ENCODE measurements around the gene TSPAN15.

Gene TSPAN15

DNA sequence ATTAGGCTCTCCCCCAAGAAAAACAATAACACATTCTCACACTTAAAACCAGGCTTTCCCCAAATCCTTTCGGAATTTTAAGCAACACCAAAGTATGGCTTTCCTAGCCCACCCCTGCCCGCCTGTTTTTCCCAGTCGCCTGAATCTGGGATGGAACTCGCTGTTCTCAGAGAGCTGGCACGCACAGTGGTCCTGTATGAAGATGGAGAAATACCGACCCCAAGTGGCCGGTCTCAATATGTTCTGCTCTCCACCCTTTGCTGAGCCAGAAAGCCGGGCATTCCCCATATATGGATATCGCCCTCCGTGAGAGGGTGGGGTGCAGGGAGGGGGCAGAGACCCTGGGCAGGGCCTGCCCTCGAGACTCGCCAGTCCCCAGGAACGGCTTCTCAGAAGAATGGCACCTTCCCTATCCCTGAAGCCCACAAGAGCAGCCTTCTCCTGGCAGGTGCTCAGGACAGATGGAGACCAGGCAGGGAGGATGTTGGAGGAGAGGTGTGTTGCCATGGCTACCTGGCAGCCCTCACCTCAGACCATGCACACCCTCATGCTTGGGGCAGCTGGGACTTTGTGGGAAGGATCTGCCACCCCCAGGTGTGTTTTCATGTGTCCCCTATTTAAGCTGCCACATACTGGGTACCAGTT is 37.9 kb upstream of the TSPAN15 start:
- peak; percentile 35 for DNase-seq
- Histone ChIP-seq H3K27ac (ENCODE audit: low read length) (no peak overlapping the region), H3K4me1 (ENCODE audit: insufficient read depth, low read length) (no peaks in the 10 kb centered on the region), H3K9ac (ENCODE audit: low read depth, low read length) (no peak overlapping the region), H3K36me3 (ENCODE audit: insufficient read depth, low read length) (no peaks in the 10 kb centered on the region), H3K79me2 (ENCODE audit: insufficient read depth, low read length) (no peaks in the 10 kb centered on the region), H2AFZ (ENCODE audit: low read depth, low read length) (no peak overlapping the region), H3K9me3 (ENCODE audit: insufficient read depth, low read length, severe bottlenecking) (no peaks in the 10 kb centered on the region), H3K4me2 (ENCODE audit: insufficient read depth, low read length) (no peak overlapping the region), H3K27me3 (ENCODE audit: insufficient read depth, low read length, poor library complexity) (no peaks in the 10 kb centered on the region), H3K4me3 (ENCODE audit: low read depth in 1 of 2, low read length in 2 of 2) (no peak overlapping the region), H4K20me1 (ENCODE audit: insufficient read depth, low read length) (no peaks in the 10 kb centered on the region)
- ATAC-seq (ENCODE audit: insufficient read depth, low read depth) = 0 out of 3 replicates have a peak, but pooled peaks have one; percentile 36
- TF ChIP-seq CTCF (IDR thresholded peaks at IDR 0.05; ENCODE audit: borderline replicate concordance, extremely low read depth, low read length, poor library complexity, severe bottlenecking) (peak; percentile 60), EZH2 (IDR thresholded peaks at IDR 0.05; ENCODE audit: borderline replicate concordance, low read depth, low read length, severe bottlenecking) (no peak)

GRCh38 chr10:69414036-69415018 is 36.9 kb upstream of the TSPAN15 start:
- no peaks in the 10 kb centered on the region for H3K27me3 ChIP-seq (ENCODE audit: insufficient read depth, low read length, poor library complexity)
- no peak overlapping the region for H3K9ac ChIP-seq (ENCODE audit: low read depth, low read length)
- H3K4me2 ChIP-seq (ENCODE audit: insufficient read depth, low read length) = no peak overlapping the region
- H2AFZ ChIP-seq (ENCODE audit: low read depth, low read length) = no peak overlapping the region
- no peaks in the 10 kb centered on the region for H4K20me1 ChIP-seq (ENCODE audit: insufficient read depth, low read length)
- no peak for DNase-seq
- no peak overlapping the region for H3K4me3 ChIP-seq (ENCODE audit: low read depth in 1 of 2, low read length in 2 of 2)
- H3K36me3 ChIP-seq (ENCODE audit: insufficient read depth, low read length) = no peaks in the 10 kb centered on the region
- H3K9me3 ChIP-seq (ENCODE audit: insufficient read depth, low read length, severe bottlenecking) = no peaks in the 10 kb centered on the region
- H3K4me1 ChIP-seq (ENCODE audit: insufficient read depth, low read length) = no peaks in the 10 kb centered on the region
- no peak overlapping the region for H3K27ac ChIP-seq (ENCODE audit: low read length)
- no peaks in the 10 kb centered on the region for H3K79me2 ChIP-seq (ENCODE audit: insufficient read depth, low read length)
- TF ChIP-seq CTCF (IDR thresholded peaks at IDR 0.05; ENCODE audit: borderline replicate concordance, extremely low read depth, low read length, poor library complexity, severe bottlenecking) (no peak), EZH2 (IDR thresholded peaks at IDR 0.05; ENCODE audit: borderline replicate concordance, low read depth, low read length, severe bottlenecking) (no peak)
- ATAC-seq (ENCODE audit: insufficient read depth, low read depth) = no peak

DNA sequence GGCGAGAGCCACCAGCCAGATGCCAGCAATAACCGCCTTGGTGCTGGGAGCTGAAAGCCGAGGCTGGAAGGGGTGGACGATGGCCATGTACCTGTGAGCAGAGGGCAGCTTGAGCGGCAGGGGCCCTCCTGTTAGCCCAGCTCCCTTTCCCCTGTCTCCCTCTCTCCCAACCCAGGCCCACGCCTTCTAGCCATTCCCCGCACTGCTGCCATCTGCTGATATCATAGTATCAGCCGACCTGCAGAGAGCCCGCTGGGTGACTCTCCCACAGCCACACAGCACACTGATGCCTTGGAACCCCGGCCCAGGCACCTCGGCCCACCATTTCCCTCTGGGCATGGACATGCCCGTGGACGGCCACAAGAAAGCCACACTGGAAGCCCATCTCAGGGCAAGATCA is 36.2 kb upstream of the TSPAN15 start:
- Histone ChIP-seq H3K79me2 (ENCODE audit: insufficient read depth, low read length) (no peaks in the 10 kb centered on the region), H3K4me3 (ENCODE audit: low read depth in 1 of 2, low read length in 2 of 2) (no peak overlapping the region), H3K9me3 (ENCODE audit: insufficient read depth, low read length, severe bottlenecking) (no peaks in the 10 kb centered on the region), H3K4me2 (ENCODE audit: insufficient read depth, low read length) (no peak overlapping the region), H3K36me3 (ENCODE audit: insufficient read depth, low read length) (no peaks in the 10 kb centered on the region), H3K27ac (ENCODE audit: low read length) (no peak overlapping the region), H4K20me1 (ENCODE audit: insufficient read depth, low read length) (no peaks in the 10 kb centered on the region), H2AFZ (ENCODE audit: low read depth, low read length) (no peak overlapping the region), H3K4me1 (ENCODE audit: insufficient read depth, low read length) (no peaks in the 10 kb centered on the region), H3K27me3 (ENCODE audit: insufficient read depth, low read length, poor library complexity) (no peaks in the 10 kb centered on the region), H3K9ac (ENCODE audit: low read depth, low read length) (no peak overlapping the region)
- ATAC-seq (ENCODE audit: insufficient read depth, low read depth) (no peak), DNase-seq (no peak)
- TF ChIP-seq EZH2 (IDR thresholded peaks at IDR 0.05; ENCODE audit: borderline replicate concordance, low read depth, low read length, severe bottlenecking) = no peak
- TF ChIP-seq CTCF (IDR thresholded peaks at IDR 0.05; ENCODE audit: borderline replicate concordance, extremely low read depth, low read length, poor library complexity, severe bottlenecking) = no peak

Data from DND-41 (cell line).